MM.1S (cell line): Measurements from ENCODE around the gene HDHD5.

Source experiments
- DNase-seq: peaks from one replicate; pipeline ENCODE4 v3.0.0-alpha.2; 2015
- H2AFZ ChIP-seq: fragments of 300-600 bp; sonication (generic); 2 replicates; pipeline ENCODE4 v1.6.0; 2016; ENCODE audit warnings: antibody characterized with exemption, low read length
- H3F3A ChIP-seq: fragments of 300-600 bp; sonication (generic); 2 replicates; pipeline ENCODE4 v1.6.1; 2016; ENCODE audit warnings: mild to moderate bottlenecking, antibody characterized with exemption, low read length, moderate library complexity, mixed read lengths; ENCODE audit not compliant: insufficient read depth
- H3K27ac ChIP-seq: fragments of 300-600 bp; sonication (generic); 2 replicates; pipeline ENCODE4 v1.5.1; 2016; ENCODE audit warnings: mild to moderate bottlenecking, low read length
- H3K27me3 ChIP-seq: fragments of 300-600 bp; sonication (generic); replicated peaks from 2 replicates; pipeline ENCODE4 v1.6.0; 2016; ENCODE audit warnings: low read length; ENCODE audit not compliant: insufficient read depth
- H3K36me3 ChIP-seq: fragments of 300-600 bp; sonication (generic); replicated peaks from 2 replicates; pipeline ENCODE4 v1.6.1; 2016; ENCODE audit warnings: mild to moderate bottlenecking, low read length, mixed read lengths; ENCODE audit not compliant: insufficient read depth
- H3K4me1 ChIP-seq: fragments of 300-600 bp; sonication (generic); 2 replicates; pipeline ENCODE4 v1.6.1; 2016; ENCODE audit warnings: low read length, mixed read lengths
- H3K4me2 ChIP-seq: fragments of 300-600 bp; sonication (generic); 2 replicates; pipeline ENCODE4 v1.6.0; 2016; ENCODE audit warnings: low read depth, low read length
- H3K4me3 ChIP-seq: fragments of 300-600 bp; sonication (generic); 2 replicates; pipeline ENCODE4 v1.5.1; 2016; ENCODE audit warnings: low read length, mixed read lengths
- H3K79me2 ChIP-seq: fragments of 300-600 bp; sonication (generic); 2 replicates; pipeline ENCODE4 v1.6.1; 2016; ENCODE audit warnings: mixed run types, low read length, mixed read lengths
- H3K9ac ChIP-seq: fragments of 300-600 bp; sonication (generic); 2 replicates; pipeline ENCODE4 v1.6.1; 2016; ENCODE audit warnings: low read length, mixed read lengths
- H3K9me2 ChIP-seq: fragments of 300-600 bp; sonication (generic); replicated peaks from 2 replicates; pipeline ENCODE4 v1.6.1; 2016; ENCODE audit warnings: mild to moderate bottlenecking, low read length, mixed read lengths; ENCODE audit not compliant: insufficient read depth
- H3K9me3 ChIP-seq: fragments of 300-600 bp; sonication (generic); replicated peaks from 2 replicates; pipeline ENCODE4 v1.6.1; 2016; ENCODE audit warnings: mild to moderate bottlenecking, low read length, mixed read lengths; ENCODE audit not compliant: insufficient read depth
- H4K20me1 ChIP-seq: fragments of 300-600 bp; sonication (generic); 2 replicates; pipeline ENCODE4 v1.6.1; 2016; ENCODE audit warnings: mild to moderate bottlenecking, low read length, moderate library complexity, mixed read lengths; ENCODE audit not compliant: insufficient read depth
- EZH2 ChIP-seq: fragments of 300-600 bp; sonication (generic); optimal IDR thresholded peaks from 2 replicates; pipeline ENCODE3; 2017; ENCODE audit warnings: low read depth, mild to moderate bottlenecking, antibody characterized with exemption, low read length, mixed read lengths
- EZH2phosphoT487 ChIP-seq: fragments of 300-600 bp; sonication (generic); IDR thresholded peaks from 2 replicates; pipeline ENCODE4 v1.6.1; 2018; ENCODE audit warnings: antibody characterized with exemption, low read length
- TF ChIP-seq, protein P1 (sequence below): fragments of 300-600 bp; sonication (generic); IDR thresholded peaks from 2 replicates; pipeline ENCODE4 v1.5.1; 2016; ENCODE audit warnings: antibody characterized with exemption, low read length, mixed read lengths

The HDHD5 gene

DNA sequence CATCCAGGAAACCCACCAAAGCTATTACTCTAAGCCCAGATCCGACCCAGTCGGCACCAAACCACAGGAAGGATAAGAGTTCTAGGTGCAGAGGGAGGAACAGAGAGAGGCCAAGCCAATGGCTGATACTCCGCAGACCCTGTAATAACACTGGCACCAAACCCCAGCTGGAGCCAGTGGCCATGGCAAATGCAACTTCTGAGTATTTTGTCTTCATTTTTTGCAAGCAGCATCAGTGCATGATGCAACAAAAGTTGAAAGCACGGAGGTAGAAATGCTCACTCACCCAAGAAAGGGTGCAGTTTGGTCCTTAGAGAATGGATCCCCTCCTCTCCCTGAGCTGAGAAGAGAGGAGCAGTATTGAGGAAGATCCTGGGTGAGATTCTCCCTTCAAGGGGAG, 40.7 kb downstream of the HDHD5 start:
- Histone ChIP-seq H3K4me2 (no peak overlapping the region), H3K9ac (no peak overlapping the region), H3K4me1 (peaks cover 16% of the 10 kb centered on the region), H3K4me3 (no peak overlapping the region), H3K9me3 (no peaks in the 10 kb centered on the region), H3K36me3 (no peaks in the 10 kb centered on the region), H3K9me2 (no peaks in the 10 kb centered on the region), H3K79me2 (no peaks in the 10 kb centered on the region), H3F3A (no peaks in the 10 kb centered on the region), H2AFZ (no peak overlapping the region), H3K27me3 (peaks cover 12% of the 10 kb centered on the region), H3K27ac (no peak overlapping the region), H4K20me1 (no peaks in the 10 kb centered on the region)
- DNase-seq: no peak
- TF ChIP-seq EZH2phosphoT487 (no peak), EZH2 (no peak)
- TF ChIP-seq, protein P1, sequence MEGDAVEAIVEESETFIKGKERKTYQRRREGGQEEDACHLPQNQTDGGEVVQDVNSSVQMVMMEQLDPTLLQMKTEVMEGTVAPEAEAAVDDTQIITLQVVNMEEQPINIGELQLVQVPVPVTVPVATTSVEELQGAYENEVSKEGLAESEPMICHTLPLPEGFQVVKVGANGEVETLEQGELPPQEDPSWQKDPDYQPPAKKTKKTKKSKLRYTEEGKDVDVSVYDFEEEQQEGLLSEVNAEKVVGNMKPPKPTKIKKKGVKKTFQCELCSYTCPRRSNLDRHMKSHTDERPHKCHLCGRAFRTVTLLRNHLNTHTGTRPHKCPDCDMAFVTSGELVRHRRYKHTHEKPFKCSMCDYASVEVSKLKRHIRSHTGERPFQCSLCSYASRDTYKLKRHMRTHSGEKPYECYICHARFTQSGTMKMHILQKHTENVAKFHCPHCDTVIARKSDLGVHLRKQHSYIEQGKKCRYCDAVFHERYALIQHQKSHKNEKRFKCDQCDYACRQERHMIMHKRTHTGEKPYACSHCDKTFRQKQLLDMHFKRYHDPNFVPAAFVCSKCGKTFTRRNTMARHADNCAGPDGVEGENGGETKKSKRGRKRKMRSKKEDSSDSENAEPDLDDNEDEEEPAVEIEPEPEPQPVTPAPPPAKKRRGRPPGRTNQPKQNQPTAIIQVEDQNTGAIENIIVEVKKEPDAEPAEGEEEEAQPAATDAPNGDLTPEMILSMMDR: no peak

DNA sequence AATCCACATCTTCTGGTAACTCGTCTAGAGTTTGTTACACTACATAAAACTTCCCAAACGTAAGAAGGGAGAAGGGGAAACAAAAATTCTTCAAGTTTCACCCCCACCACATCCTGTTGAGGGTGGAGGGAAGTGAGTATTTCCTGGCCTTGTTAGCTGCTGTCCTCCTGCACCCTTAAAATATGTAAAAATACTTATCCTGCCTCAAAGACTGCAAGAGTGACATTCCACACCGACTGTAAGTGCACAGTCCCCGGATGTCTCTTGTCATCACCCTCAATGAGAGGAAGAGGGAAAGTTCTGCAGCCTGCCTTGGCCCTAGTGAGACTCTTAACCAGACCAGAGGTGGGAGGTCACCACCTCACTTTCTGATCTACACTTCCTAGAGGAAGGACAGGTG, 41.2 kb downstream of the HDHD5 start:
- Histone ChIP-seq H3F3A (no peaks in the 10 kb centered on the region), H3K9me3 (no peaks in the 10 kb centered on the region), H3K4me2 (no peak overlapping the region), H3K4me1 (peaks cover 16% of the 10 kb centered on the region), H3K27me3 (peaks cover 12% of the 10 kb centered on the region), H3K9me2 (no peaks in the 10 kb centered on the region), H3K4me3 (no peak overlapping the region), H2AFZ (no peak overlapping the region), H3K79me2 (no peaks in the 10 kb centered on the region), H3K36me3 (no peaks in the 10 kb centered on the region), H3K9ac (no peak overlapping the region), H4K20me1 (no peaks in the 10 kb centered on the region), H3K27ac (no peak overlapping the region)
- TF ChIP-seq EZH2phosphoT487: no peak
- no peak for TF ChIP-seq EZH2
- TF ChIP-seq, protein P1: no peak
- no peak for DNase-seq

GRCh38 chr22:17117400-17117799, 41.7 kb downstream of the HDHD5 start:
- no peak overlapping the region for H2AFZ ChIP-seq
- no peaks in the 10 kb centered on the region for H3K9me2 ChIP-seq
- no peak overlapping the region for H3K27ac ChIP-seq
- no peaks in the 10 kb centered on the region for H3F3A ChIP-seq
- H3K27me3 ChIP-seq: peaks cover 11% of the 10 kb centered on the region
- no peaks in the 10 kb centered on the region for H3K79me2 ChIP-seq
- H3K4me1 ChIP-seq: peaks cover 16% of the 10 kb centered on the region
- TF ChIP-seq EZH2 (no peak), EZH2phosphoT487 (no peak)
- H4K20me1 ChIP-seq: no peaks in the 10 kb centered on the region
- no peak overlapping the region for H3K9ac ChIP-seq
- no peaks in the 10 kb centered on the region for H3K36me3 ChIP-seq
- no peak overlapping the region for H3K4me2 ChIP-seq
- H3K4me3 ChIP-seq: no peak overlapping the region
- DNase-seq: no peak
- no peaks in the 10 kb centered on the region for H3K9me3 ChIP-seq

- no peak for DNase-seq
- Histone ChIP-seq H3K9me3 (no peaks in the 10 kb centered on the region), H3K4me2 (no peak overlapping the region), H3K4me3 (no peak overlapping the region), H3K9me2 (no peaks in the 10 kb centered on the region), H3K27ac (no peak overlapping the region), H3K27me3 (peaks cover 5% of the 10 kb centered on the region), H2AFZ (no peak overlapping the region), H3K9ac (no peak overlapping the region), H3K36me3 (no peaks in the 10 kb centered on the region), H4K20me1 (no peaks in the 10 kb centered on the region), H3K79me2 (no peaks in the 10 kb centered on the region), H3F3A (no peaks in the 10 kb centered on the region), H3K4me1 (peaks cover 16% of the 10 kb centered on the region)
- TF ChIP-seq EZH2 (no peak), EZH2phosphoT487 (no peak)
- TF ChIP-seq, protein P1: no peak
Observed at GRCh38 chr22:17116572-17117330, 42.3 kb downstream of the HDHD5 start.
